Measurements from ENCODE around the gene TMEM174. TPM values are rescaled to one million over a fixed set of nuclear protein-coding genes. Genes with fewer than 3 reads are reported as not detected.

The TMEM174 gene
- total RNA-seq, 1 donor, result not detected

- H3K4me3 ChIP-seq (ENCODE audit: low read depth, low read length), result no peak overlapping the region
- TF ChIP-seq, protein P1, sequence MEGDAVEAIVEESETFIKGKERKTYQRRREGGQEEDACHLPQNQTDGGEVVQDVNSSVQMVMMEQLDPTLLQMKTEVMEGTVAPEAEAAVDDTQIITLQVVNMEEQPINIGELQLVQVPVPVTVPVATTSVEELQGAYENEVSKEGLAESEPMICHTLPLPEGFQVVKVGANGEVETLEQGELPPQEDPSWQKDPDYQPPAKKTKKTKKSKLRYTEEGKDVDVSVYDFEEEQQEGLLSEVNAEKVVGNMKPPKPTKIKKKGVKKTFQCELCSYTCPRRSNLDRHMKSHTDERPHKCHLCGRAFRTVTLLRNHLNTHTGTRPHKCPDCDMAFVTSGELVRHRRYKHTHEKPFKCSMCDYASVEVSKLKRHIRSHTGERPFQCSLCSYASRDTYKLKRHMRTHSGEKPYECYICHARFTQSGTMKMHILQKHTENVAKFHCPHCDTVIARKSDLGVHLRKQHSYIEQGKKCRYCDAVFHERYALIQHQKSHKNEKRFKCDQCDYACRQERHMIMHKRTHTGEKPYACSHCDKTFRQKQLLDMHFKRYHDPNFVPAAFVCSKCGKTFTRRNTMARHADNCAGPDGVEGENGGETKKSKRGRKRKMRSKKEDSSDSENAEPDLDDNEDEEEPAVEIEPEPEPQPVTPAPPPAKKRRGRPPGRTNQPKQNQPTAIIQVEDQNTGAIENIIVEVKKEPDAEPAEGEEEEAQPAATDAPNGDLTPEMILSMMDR (IDR thresholded peaks at IDR 0.05; ENCODE audit: insufficient read depth, low read length), result no peak
- no peak for DNase-seq (ENCODE audit: low read depth)
These were observed 40.2 kb upstream of the TMEM174 start for GRCh38 chr5:73132759-73133158.

GRCh38 chr5:73135021-73135420, 38.0 kb upstream of the TMEM174 start:
- DNase-seq (ENCODE audit: low read depth), result no peak
- TF ChIP-seq, protein P1 (IDR thresholded peaks at IDR 0.05; ENCODE audit: insufficient read depth, low read length), result no peak
- no peak overlapping the region for H3K4me3 ChIP-seq (ENCODE audit: low read depth, low read length)

- no peak overlapping the region for H3K4me3 ChIP-seq (ENCODE audit: low read depth, low read length)
- TF ChIP-seq, protein P1 (IDR thresholded peaks at IDR 0.05; ENCODE audit: insufficient read depth, low read length), result peak; percentile 56
- peak; percentile 28 for DNase-seq (ENCODE audit: low read depth)
These were observed 37.5 kb upstream of the TMEM174 start for GRCh38 chr5:73135429-73136054.

DNA sequence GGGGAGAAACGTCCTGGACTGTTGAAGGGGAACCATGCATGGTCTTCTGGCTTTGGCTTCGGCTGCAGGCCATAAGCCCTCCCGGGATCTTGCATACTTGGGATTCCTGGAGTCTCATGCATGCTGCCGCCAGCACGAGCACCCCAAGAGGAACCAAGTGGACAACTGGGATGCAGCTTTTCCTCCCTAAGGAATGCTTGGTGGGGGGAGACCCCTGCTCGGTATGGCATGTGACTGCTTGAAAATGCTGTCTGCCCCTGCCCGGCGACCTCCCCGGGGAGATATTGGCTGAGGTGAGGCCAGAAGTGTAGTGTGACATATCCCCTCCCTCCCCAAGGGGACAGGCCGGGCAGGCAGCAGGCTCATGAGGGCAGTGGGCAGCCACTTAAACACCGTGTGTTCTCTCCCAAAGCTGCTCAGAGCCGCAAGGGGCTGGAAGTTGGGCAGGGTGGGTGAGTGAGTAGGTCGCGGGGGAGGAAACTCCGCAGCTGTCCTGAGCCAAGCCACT, 36.9 kb upstream of the TMEM174 start:
- no peak overlapping the region for H3K4me3 ChIP-seq (ENCODE audit: low read depth, low read length)
- DNase-seq (ENCODE audit: low read depth), result peak; percentile 15
- TF ChIP-seq, protein P1 (IDR thresholded peaks at IDR 0.05; ENCODE audit: insufficient read depth, low read length), result no peak

- no peak overlapping the region for H3K4me3 ChIP-seq (ENCODE audit: low read depth, low read length)
- no peak for DNase-seq (ENCODE audit: low read depth)
- TF ChIP-seq, protein P1 (IDR thresholded peaks at IDR 0.05; ENCODE audit: insufficient read depth, low read length), result no peak
These were observed 35.1 kb upstream of the TMEM174 start for GRCh38 chr5:73137563-73138530.

DNA sequence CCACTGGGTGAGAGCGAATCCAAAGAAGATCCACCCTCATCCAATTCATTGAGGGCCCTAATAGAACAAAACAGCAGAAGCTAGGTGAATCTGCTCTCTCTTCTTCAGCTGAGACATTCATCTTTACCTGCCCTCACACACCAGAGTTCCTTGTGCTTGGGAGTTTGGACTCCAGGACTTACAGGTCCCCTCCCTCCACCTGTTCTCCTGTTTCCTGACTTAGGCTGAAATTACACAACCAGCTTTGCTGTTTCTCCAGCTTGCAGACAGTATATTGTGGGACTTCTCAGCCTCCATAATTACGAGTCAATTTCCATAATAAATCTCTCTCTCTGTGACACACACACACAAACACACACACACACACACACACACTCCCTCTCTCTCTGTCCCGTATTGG, 33.5 kb upstream of the TMEM174 start:
- TF ChIP-seq, protein P1 (IDR thresholded peaks at IDR 0.05; ENCODE audit: insufficient read depth, low read length), result no peak
- H3K4me3 ChIP-seq (ENCODE audit: low read depth, low read length), result no peak overlapping the region
- DNase-seq (ENCODE audit: low read depth), result no peak
